ENCODE measurements around the gene WASF1. TPM values are rescaled to one million over a fixed set of nuclear protein-coding genes. Genes with fewer than 3 reads are reported as not detected.
"Not testable (repeated sequence)": the region's sequence is repeated elsewhere in the genome, so short reads cannot be mapped to it uniquely, and the experiment has no call there.

Gene WASF1
- total RNA-seq, 2 donors from 2014 or later: 2.8 to 4.1 TPM

- DNase-seq: no peak
- intact Hi-C loops (cut with DNase I, micrococcal nuclease): no loop called here
- no peak for ATAC-seq
These were observed 80.9 kb downstream of the WASF1 start for GRCh38 chr6:110098511-110099116.

GRCh38 chr6:110097443-110097842, 82.0 kb downstream of the WASF1 start:
- ATAC-seq: no peak
- intact Hi-C loops (cut with DNase I, micrococcal nuclease): no loop called here
- no peak for DNase-seq

- intact Hi-C loops (cut with DNase I, micrococcal nuclease): no loop called here
- ATAC-seq: no peak
- no peak for DNase-seq
These were observed 83.5 kb downstream of the WASF1 start for GRCh38 chr6:110095935-110096334.

GRCh38 chr6:110095101-110095500, 84.4 kb downstream of the WASF1 start:
- ATAC-seq (no peak), DNase-seq (no peak)
- intact Hi-C loops (cut with DNase I, micrococcal nuclease): no loop called here

- ATAC-seq: no peak
- no peak for DNase-seq
- intact Hi-C loops (cut with DNase I, micrococcal nuclease): no loop called here
These were observed 85.5 kb downstream of the WASF1 start for GRCh38 chr6:110093981-110094380.

- DNase-seq (no peak), ATAC-seq (no peak)
- intact Hi-C loops (cut with DNase I, micrococcal nuclease): no loop called here
These were observed 88.6 kb downstream of the WASF1 start for GRCh38 chr6:110090876-110091275.

GRCh38 chr6:110089323-110089722, 90.1 kb downstream of the WASF1 start:
- no peak for ATAC-seq
- no peak for DNase-seq
- intact Hi-C loops (cut with DNase I, micrococcal nuclease): no loop called here

- no peak for DNase-seq
- no peak for ATAC-seq
- intact Hi-C loops (cut with DNase I, micrococcal nuclease): no loop called here
These were observed 94.2 kb downstream of the WASF1 start for GRCh38 chr6:110085285-110085684.

GRCh38 chr6:110083875-110084585, 95.4 kb downstream of the WASF1 start:
- DNase-seq (no peak), ATAC-seq (no peak)
- intact Hi-C loops (cut with DNase I, micrococcal nuclease): no loop called here

- DNase-seq: no peak
- no peak for ATAC-seq
- intact Hi-C loops (cut with DNase I, micrococcal nuclease): no loop called here
These were observed 104.1 kb downstream of the WASF1 start for GRCh38 chr6:110075406-110075805.

GRCh38 chr6:110073474-110073873, 106.0 kb downstream of the WASF1 start:
- DNase-seq; intact Hi-C loops (cut with DNase I, micrococcal nuclease); ATAC-seq: not testable (repeated sequence)

- no peak for ATAC-seq
- intact Hi-C loops (cut with DNase I, micrococcal nuclease): no loop called here
These were observed 110.9 kb downstream of the WASF1 start for GRCh38 chr6:110068592-110068967.

GRCh38 chr6:110067837-110068591, 111.5 kb downstream of the WASF1 start:
- intact Hi-C loops (cut with DNase I, micrococcal nuclease): no loop called here
- ATAC-seq: no peak
- DNase-seq: no peak

More at GRCh38 chr6:110068592-110068967, 110.9 kb downstream of the WASF1 start:
- no peak for DNase-seq

GRCh38 chr6:110064744-110065524, 114.5 kb downstream of the WASF1 start:
- intact Hi-C loops (cut with DNase I, micrococcal nuclease): no loop called here
- DNase-seq (no peak), ATAC-seq (no peak)

GRCh38 chr6:110063594-110064263, 115.7 kb downstream of the WASF1 start:
- ATAC-seq: no peak
- DNase-seq: no peak
- intact Hi-C loops (cut with DNase I, micrococcal nuclease): no loop called here

- intact Hi-C loops (cut with DNase I, micrococcal nuclease): no loop called here
- ATAC-seq (no peak), DNase-seq (no peak)
These were observed 124.1 kb downstream of the WASF1 start for GRCh38 chr6:110055387-110055735.

- intact Hi-C loops (cut with DNase I, micrococcal nuclease): no loop called here
- no peak for DNase-seq
- no peak for ATAC-seq
These were observed 124.6 kb downstream of the WASF1 start for GRCh38 chr6:110054664-110055386.
